ENCODE results near the gene KICS2. TPM values are rescaled to one million over a fixed set of nuclear protein-coding genes. Genes with fewer than 3 reads are reported as not detected.

Gene KICS2
- total and polyA plus RNA-seq, 2 of the 13 experiments (the other 11 are each of a cell fraction or from before 2014, with no cell fraction given): 3.5 to 6.6 TPM

DNA sequence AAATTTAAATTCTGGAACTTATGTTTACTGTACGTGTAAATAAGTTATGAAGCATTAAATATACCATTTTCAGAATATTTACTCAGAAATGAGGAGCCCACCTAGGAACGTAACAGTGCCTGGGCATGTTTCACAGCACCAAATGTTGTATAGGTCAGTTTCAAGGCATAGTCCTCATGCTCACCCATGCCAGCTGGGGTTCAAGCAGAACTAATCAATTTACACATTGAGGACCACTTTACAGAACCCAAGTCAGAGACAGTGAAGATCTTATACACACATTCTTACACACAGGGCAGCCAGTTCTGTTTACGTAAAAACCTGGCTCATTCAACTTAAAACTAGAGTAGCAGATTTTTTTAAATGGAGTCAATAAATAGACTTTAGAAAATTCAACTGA lies 2.0 kb downstream of the KICS2 start:
- no peaks in the 10 kb centered on the region for H3K36me3 ChIP-seq (replicated peaks in 1 of 2; ENCODE audit: control insufficient read depth in 1 of 2, insufficient read depth in 2 of 2, low read length in 2 of 2)
- H3K9me3 ChIP-seq (ENCODE audit: low read length): no peaks in the 10 kb centered on the region
- no peak overlapping the region for H3K4me3 ChIP-seq (replicated peaks in 1 of 3; ENCODE audit: insufficient read depth in 1 of 3, low read depth in 2 of 3, low read length in 3 of 3)
- DNase-seq (ENCODE audit: low spot score): no peak
- H3K27ac ChIP-seq (ENCODE audit: extremely low read length, insufficient read depth, low read length): no peak overlapping the region
- peaks cover 6% of the 10 kb centered on the region for H3K79me2 ChIP-seq (ENCODE audit: insufficient read depth, low read length)
- H4K20me1 ChIP-seq (ENCODE audit: insufficient read depth, low read length): no peaks in the 10 kb centered on the region
- no peak overlapping the region for H3K9ac ChIP-seq (ENCODE audit: insufficient read depth, low read depth, low read length)
- BruUV-seq (replicated peaks): no TSS peak
- peaks cover 20% of the 10 kb centered on the region for H3K4me1 ChIP-seq (ENCODE audit: insufficient read depth, low read length)
- WGBS (ENCODE audit: low lambda C conversion rate): 92% methylated on average over 3 of the region's 3 CpGs
- intact Hi-C loops (cut with micrococcal nuclease; ENCODE audit: unreplicated experiment): no loop called here
- H3K27me3 ChIP-seq (ENCODE audit: control insufficient read depth in 1 of 2, insufficient read depth in 2 of 2, low read length in 2 of 2): no peaks in the 10 kb centered on the region
- FAIRE-seq: no peak
- in situ Hi-C loops (cut with HindIII; ENCODE audit: extremely low pct_ligation_motif_present, low pct_unique_long_range_greater_than_20kb): no loop called here
- H3K4me2 ChIP-seq (ENCODE audit: low read depth, low read length): peak overlapping the region; percentile 11; the same call in 1 of the 2 replicates
- ChIA-PET POLR2A (no interaction called here), CTCF (ENCODE audit: low intra/inter-chr PET ratio, low total read pairs) (no interaction called here)
- TF ChIP-seq, protein P1, sequence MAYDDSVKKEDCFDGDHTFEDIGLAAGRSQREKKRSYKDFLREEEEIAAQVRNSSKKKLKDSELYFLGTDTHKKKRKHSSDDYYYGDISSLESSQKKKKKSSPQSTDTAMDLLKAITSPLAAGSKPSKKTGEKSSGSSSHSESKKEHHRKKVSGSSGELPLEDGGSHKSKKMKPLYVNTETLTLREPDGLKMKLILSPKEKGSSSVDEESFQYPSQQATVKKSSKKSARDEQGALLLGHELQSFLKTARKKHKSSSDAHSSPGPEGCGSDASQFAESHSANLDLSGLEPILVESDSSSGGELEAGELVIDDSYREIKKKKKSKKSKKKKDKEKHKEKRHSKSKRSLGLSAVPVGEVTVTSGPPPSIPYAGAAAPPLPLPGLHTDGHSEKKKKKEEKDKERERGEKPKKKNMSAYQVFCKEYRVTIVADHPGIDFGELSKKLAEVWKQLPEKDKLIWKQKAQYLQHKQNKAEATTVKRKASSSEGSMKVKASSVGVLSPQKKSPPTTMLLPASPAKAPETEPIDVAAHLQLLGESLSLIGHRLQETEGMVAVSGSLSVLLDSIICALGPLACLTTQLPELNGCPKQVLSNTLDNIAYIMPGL (CRISPR knock-in tag; IDR thresholded peaks at IDR 0.05; ENCODE audit: borderline replicate concordance in 1 of 2, low read depth in 1 of 2): no peak
- no peak for TF ChIP-seq SMYD3 (CRISPR knock-in tag; IDR thresholded peaks at IDR 0.05)
- H2AFZ ChIP-seq (ENCODE audit: low read length): no peak overlapping the region
- no peak for ATAC-seq

DNA sequence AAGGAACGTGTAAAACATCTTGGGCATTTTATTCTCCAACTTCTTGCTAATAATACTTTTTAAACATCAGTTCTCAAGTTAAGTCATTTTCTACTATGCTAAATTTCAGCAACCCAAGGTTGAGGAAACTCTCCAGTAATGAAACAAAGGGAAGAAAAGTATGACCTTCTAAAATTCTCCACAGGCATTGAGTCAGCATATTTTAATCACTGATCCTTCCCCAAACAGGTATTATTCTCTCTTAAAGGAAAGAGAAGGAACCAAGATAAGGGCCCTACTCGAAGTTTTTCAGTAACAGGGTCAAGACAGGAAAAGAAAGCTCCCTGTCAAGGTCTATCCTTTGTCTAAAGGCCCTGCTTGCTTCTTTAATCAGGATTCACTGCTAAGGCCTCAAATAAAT lies 3.0 kb downstream of the KICS2 start:
- Histone ChIP-seq H2AFZ (ENCODE audit: low read length) (no peak overlapping the region), H3K9me3 (ENCODE audit: low read length) (no peaks in the 10 kb centered on the region), H3K4me3 (replicated peaks in 1 of 3; ENCODE audit: insufficient read depth in 1 of 3, low read depth in 2 of 3, low read length in 3 of 3) (no peak overlapping the region), H3K4me2 (ENCODE audit: low read depth, low read length) (no peak overlapping the region), H3K27ac (ENCODE audit: extremely low read length, insufficient read depth, low read length) (no peak overlapping the region), H3K4me1 (ENCODE audit: insufficient read depth, low read length) (peaks cover 20% of the 10 kb centered on the region), H4K20me1 (ENCODE audit: insufficient read depth, low read length) (no peaks in the 10 kb centered on the region), H3K9ac (ENCODE audit: insufficient read depth, low read depth, low read length) (no peak overlapping the region), H3K79me2 (ENCODE audit: insufficient read depth, low read length) (peaks cover 6% of the 10 kb centered on the region), H3K27me3 (ENCODE audit: control insufficient read depth in 1 of 2, insufficient read depth in 2 of 2, low read length in 2 of 2) (no peaks in the 10 kb centered on the region), H3K36me3 (replicated peaks in 1 of 2; ENCODE audit: control insufficient read depth in 1 of 2, insufficient read depth in 2 of 2, low read length in 2 of 2) (no peaks in the 10 kb centered on the region; a peak in 1 of 5 replicates)
- no peak for FAIRE-seq
- no peak for DNase-seq (ENCODE audit: low spot score)
- no peak for ATAC-seq
- POLR2A ChIA-PET: no interaction called here
- WGBS (ENCODE audit: low lambda C conversion rate): 72% methylated on average over 2 of the region's 2 CpGs
- intact Hi-C loops (cut with micrococcal nuclease; ENCODE audit: unreplicated experiment): no loop called here
- in situ Hi-C loops (cut with HindIII; ENCODE audit: extremely low pct_ligation_motif_present, low pct_unique_long_range_greater_than_20kb): no loop called here
- no TSS peak for BruUV-seq (replicated peaks)
- TF ChIP-seq ZNF383 (CRISPR knock-in tag; IDR thresholded peaks at IDR 0.05; ENCODE audit: borderline replicate concordance) (no peak), MAFF (IDR thresholded peaks at IDR 0.05; ENCODE audit: low read depth, low read length) (peak; percentile 38; the same call in 1 of the 2 replicates), MXD4 (CRISPR knock-in tag; IDR thresholded peaks at IDR 0.05) (no peak), MAFK (conservative IDR thresholded peaks at IDR 0.05 in 1 of 2, IDR thresholded peaks at IDR 0.05 in 1 of 2; ENCODE audit: low read length in 2 of 2) (peak; percentile 20 to 67; a peak in 3 of 4 replicates)
- CTCF ChIA-PET (ENCODE audit: low intra/inter-chr PET ratio, low total read pairs): no interaction called here
